ENCODE data around the gene DBN1. TPM values are rescaled to one million over a fixed set of nuclear protein-coding genes. Genes with fewer than 3 reads are reported as not detected.

Gene DBN1
- total RNA-seq, 4 donors from 2014 or later, result 14.2 to 77.6 (median 23.1) TPM

GRCh38 chr5:177491983-177492746 is 18.7 kb upstream of the DBN1 start:
- Histone ChIP-seq H3K27me3 (no peaks in the 10 kb centered on the region), H3K36me3 (peaks cover 0 to 36% (median 0%) of the 10 kb centered on the region in 3 donors), H3K9me3 (no peaks in the 10 kb centered on the region), H3K4me1 (peaks cover 7 to 55% (median 23%) of the 10 kb centered on the region in 4 donors), H3K27ac (peak overlapping the region in 1 of 4 donors; percentile 90), H3K4me3 (no peak overlapping the region)
- DNase-seq, result no peak
- TF ChIP-seq POLR2A (IDR thresholded peaks at IDR 0.05) (no peak), CTCF (IDR thresholded peaks at IDR 0.05) (no peak)

GRCh38 chr5:177491429-177491945 is 18.1 kb upstream of the DBN1 start:
- Histone ChIP-seq H3K36me3 (peaks cover 0 to 38% (median 0%) of the 10 kb centered on the region in 3 donors), H3K27me3 (no peaks in the 10 kb centered on the region), H3K9me3 (no peaks in the 10 kb centered on the region), H3K4me1 (peaks cover 7 to 52% (median 19%) of the 10 kb centered on the region in 4 donors), H3K27ac (peak overlapping the region in 1 of 4 donors; percentile 90), H3K4me3 (no peak overlapping the region)
- DNase-seq, result no peak
- no peak for TF ChIP-seq POLR2A (IDR thresholded peaks at IDR 0.05)
- peak; percentile 25 to 70 (median 54) for TF ChIP-seq CTCF (IDR thresholded peaks at IDR 0.05)

GRCh38 chr5:177490992-177491391 is 17.6 kb upstream of the DBN1 start:
- H3K27me3 ChIP-seq, result no peaks in the 10 kb centered on the region
- H3K27ac ChIP-seq, result peak overlapping the region in 1 of 4 donors; percentile 90
- H3K36me3 ChIP-seq, result peaks cover 0 to 38% (median 0%) of the 10 kb centered on the region in 3 donors
- no peak for TF ChIP-seq CTCF (IDR thresholded peaks at IDR 0.05)
- no peak for TF ChIP-seq POLR2A (IDR thresholded peaks at IDR 0.05)
- H3K4me3 ChIP-seq, result no peak overlapping the region
- H3K9me3 ChIP-seq, result no peaks in the 10 kb centered on the region
- peaks cover 7 to 48% (median 16%) of the 10 kb centered on the region in 4 donors for H3K4me1 ChIP-seq
- no peak for DNase-seq

- Histone ChIP-seq H3K4me3 (no peak overlapping the region), H3K27ac (peak overlapping the region in 1 of 4 donors; percentile 90), H3K27me3 (no peaks in the 10 kb centered on the region), H3K9me3 (no peaks in the 10 kb centered on the region), H3K36me3 (peaks cover 0 to 42% (median 0%) of the 10 kb centered on the region in 3 donors), H3K4me1 (peaks cover 3 to 48% (median 15%) of the 10 kb centered on the region in 4 donors)
- TF ChIP-seq POLR2A (IDR thresholded peaks at IDR 0.05) (no peak), CTCF (IDR thresholded peaks at IDR 0.05) (no peak)
- no peak for DNase-seq
These were observed 17.0 kb upstream of the DBN1 start for GRCh38 chr5:177490311-177490991.

- Histone ChIP-seq H3K27ac (no peak overlapping the region), H3K4me3 (no peak overlapping the region), H3K4me1 (peaks cover 0 to 35% (median 3%) of the 10 kb centered on the region in 4 donors), H3K36me3 (peaks cover 0 to 42% (median 0%) of the 10 kb centered on the region in 3 donors), H3K27me3 (no peaks in the 10 kb centered on the region), H3K9me3 (no peaks in the 10 kb centered on the region)
- DNase-seq, result peak in 1 of 3 donors; percentile 71
- TF ChIP-seq CTCF (IDR thresholded peaks at IDR 0.05) (peak in 4 of 6 experiments; percentile 6 to 26 (median 22)), POLR2A (IDR thresholded peaks at IDR 0.05) (no peak)
These were observed 15.8 kb upstream of the DBN1 start for GRCh38 chr5:177489119-177489716.
